IPS-NIHi11 (cell line): ENCODE data around the gene FBXO40.

ENCODE experiments used
- DNase-seq: peaks from one replicate; pipeline ENCODE4 v3.0.0; 2012; ENCODE audit warnings: mixed read lengths, low spot score

Gene FBXO40

DNA sequence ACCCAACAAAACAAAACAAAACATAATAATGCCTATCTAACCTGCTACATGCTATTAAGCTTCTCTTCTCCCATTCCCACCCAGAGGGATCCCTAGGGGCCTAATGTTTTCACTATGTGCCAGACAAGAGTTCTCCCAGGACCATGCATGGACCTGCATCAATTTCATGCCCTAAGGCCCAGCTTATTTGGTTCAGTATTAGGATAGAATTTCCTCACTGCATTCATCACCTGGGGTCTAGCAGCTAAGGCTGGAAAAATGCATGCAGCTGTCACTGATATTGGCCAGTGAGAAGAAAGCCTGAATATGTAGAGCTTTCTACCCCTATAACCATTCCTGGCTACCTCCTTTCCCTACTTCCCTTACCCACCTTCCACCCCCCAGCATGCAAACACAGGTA lies 69.6 kb downstream of the FBXO40 start:
- no peak for DNase-seq

DNA sequence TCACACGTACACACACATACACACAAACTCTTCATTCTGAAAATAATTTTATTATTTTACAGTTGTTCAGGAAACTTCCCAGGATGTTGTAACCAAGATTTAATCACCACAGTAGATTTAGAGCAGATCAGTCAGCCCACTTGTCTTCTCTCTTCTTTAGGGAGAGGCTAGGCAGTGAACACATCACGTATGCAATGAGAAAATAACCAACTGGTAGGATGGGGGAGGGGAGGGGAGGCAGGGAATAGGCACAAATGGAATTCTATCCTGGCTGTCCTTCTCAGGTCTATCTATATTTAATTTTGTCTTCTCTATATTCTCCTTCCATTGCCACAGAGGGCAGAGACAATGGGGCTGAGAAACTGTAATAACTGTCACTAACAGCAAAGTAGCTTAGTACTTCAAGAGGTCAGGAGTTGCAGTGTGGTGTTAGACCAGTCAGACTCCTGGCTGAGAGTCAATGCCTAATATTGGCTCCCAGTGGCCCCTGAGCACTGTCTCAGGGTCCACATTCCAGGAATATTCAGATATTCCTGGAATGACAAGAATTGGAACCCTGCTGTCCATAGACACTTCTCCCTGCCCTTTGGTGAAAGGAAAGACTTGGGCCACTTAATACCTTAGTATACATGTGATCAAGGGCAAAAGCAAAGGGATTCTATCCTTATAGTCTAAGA lies 70.1 kb downstream of the FBXO40 start:
- no peak for DNase-seq

- no peak for DNase-seq
Observed at GRCh38 chr3:121665488-121665887, 72.3 kb downstream of the FBXO40 start.

- no peak for DNase-seq
Observed at GRCh38 chr3:121667333-121667732, 74.2 kb downstream of the FBXO40 start.

- DNase-seq, result no peak
Observed at GRCh38 chr3:121670676-121671075, 77.5 kb downstream of the FBXO40 start.

DNA sequence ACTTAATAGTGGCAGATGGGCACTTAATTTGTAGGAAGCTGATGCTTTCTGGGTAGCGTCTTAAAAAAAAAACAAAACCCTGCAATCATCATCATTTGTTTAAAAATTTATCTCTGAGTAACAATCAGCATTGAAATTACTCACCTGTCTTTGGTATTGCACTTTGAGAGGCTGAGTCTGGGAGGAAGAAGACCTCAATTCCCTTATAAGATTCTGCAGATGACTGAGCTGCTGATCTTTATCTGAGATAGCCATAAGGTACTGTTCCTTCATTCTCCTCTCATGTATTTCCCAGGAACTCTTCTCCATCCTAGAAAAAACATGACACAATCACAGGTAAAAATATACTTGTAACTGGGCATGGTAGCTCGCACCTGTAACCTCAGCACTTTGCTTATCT lies 84.0 kb downstream of the FBXO40 start:
- DNase-seq, result no peak
